Endothelial cell of umbilical vein (primary cell): Measurements from ENCODE around the gene CRISPLD2.

Experiments
- CTCF ChIP-seq, 2 donors: IDR thresholded peaks; 1 replicate in 1 of 2; 2 replicates in 1 of 2; pipeline ENCODE4 v1.5.1; 2011; ENCODE audit warnings: low read length in 2 of 2, mild to moderate bottlenecking in 2 of 2, moderate library complexity in 2 of 2, control low read depth in 1 of 2, inconsistent platforms in 1 of 2, low read depth in 1 of 2; ENCODE audit not compliant: insufficient read depth in 1 of 2; ENCODE audit errors: extremely low read depth in 1 of 2
- POLR2A ChIP-seq: IDR thresholded peaks from 2 replicates; pipeline ENCODE4 v1.6.1; 2012; ENCODE audit warnings: low read depth, mild to moderate bottlenecking, control low read depth, low read length

GRCh38 chr16:84885342-84885910 lies 65.6 kb downstream of the CRISPLD2 start:
- TF ChIP-seq CTCF (IDR thresholded peaks at IDR 0.05; ENCODE audit: extremely low read depth in 1 of 2, insufficient read depth in 1 of 2, low read depth in 1 of 2, low read length in 2 of 2), result no peak
- no peak for TF ChIP-seq POLR2A
